NCI-H187 (cell line): Measurements from ENCODE around the gene ATP2B2.

Source experiments
- DNase-seq, 2 experiments: peaks; one replicate each; lab custom pipeline; 2025; lab: John Stamatoyannopoulos, UW

ATP2B2 gene

GRCh38 chr3:10529809-10530208, 24.4 kb upstream of the ATP2B2 start:
- DNase-seq: no peak

DNA sequence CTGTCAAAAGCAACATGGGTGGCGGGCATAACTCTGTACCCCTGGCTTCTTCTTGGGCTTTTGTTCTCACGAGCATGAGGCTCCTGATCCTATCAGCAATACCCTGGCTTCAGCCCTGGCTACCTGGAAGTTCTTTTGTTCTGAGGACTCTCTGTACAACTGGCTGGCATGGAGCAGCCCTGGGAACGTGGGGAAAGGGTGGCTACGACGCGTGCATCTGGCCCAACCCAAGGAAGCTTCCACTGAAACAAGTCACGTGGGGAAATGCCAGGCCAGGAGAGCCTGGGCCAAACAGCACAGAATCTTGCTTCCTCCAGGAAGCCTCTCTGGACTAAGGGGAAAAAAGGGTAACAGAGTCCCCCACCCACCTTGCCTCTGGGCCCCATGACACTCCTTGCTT, 22.7 kb upstream of the ATP2B2 start:
- no peak for DNase-seq

- no peak for DNase-seq
Measured at GRCh38 chr3:10527295-10528001, 22.1 kb upstream of the ATP2B2 start.

DNA sequence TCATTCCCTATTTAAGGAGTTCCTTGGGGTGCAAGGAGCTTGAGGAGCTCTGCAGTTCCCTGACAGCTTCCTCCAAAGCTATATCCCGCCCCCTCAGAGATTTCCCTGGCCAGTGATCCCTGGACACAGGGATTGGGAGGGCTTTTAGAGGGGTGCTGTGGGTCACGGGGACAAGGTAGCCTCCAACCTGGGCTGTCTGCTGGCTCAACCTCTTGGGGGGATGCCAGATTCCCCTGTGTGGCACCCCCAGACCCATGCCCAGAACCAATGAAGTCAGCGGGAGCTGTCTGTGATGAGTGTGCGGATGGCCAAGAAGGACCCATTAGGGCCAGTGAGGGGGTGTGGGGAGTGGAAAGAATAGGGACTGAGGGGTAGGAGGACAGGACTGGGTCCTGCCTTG, 21.0 kb upstream of the ATP2B2 start:
- no peak for DNase-seq

DNA sequence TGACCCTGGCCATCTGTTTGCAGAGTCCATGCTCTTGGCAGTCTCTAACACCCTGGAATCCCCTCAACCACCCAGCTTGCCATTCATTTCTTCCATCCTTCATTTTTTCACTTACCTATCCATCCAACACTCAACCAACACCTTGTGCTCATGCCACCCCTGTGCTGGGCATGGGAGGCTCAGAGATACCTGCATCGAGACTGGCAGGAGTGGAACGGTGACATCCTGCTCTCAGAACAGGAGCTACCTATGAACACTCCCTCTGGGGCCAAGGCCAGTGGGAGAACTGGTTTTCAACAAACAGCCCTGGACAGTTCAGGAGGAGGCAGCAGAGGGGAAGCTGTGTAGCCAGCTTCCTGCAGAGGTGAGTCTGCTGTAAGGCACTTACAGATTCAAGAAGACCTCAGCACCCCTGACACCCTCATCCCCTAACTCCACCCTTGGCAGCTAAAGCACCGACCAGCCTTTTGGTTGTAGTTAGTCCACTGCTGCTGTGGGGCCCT, 19.5 kb upstream of the ATP2B2 start:
- DNase-seq: no peak

DNA sequence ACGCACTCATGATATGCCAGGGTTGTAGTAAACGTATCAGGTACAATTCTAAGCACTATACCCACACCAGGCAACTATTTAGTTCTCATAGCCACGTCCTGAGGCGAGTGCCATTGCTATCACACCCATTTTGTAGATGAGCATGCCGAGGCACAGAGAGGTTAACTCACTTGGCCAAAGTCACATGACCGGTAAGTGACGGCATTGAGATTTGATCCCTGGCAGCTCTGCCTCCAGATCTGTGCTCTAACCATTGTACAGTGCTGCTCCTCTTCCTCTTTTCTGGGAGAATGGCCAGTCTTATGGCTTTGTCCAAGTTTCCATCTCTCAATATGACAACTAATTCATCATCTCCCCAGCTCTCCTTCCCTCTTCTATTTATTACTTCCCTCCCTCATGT, 18.9 kb upstream of the ATP2B2 start:
- DNase-seq: no peak

- DNase-seq: no peak
Measured at GRCh38 chr3:10523561-10523960, 18.2 kb upstream of the ATP2B2 start.

DNA sequence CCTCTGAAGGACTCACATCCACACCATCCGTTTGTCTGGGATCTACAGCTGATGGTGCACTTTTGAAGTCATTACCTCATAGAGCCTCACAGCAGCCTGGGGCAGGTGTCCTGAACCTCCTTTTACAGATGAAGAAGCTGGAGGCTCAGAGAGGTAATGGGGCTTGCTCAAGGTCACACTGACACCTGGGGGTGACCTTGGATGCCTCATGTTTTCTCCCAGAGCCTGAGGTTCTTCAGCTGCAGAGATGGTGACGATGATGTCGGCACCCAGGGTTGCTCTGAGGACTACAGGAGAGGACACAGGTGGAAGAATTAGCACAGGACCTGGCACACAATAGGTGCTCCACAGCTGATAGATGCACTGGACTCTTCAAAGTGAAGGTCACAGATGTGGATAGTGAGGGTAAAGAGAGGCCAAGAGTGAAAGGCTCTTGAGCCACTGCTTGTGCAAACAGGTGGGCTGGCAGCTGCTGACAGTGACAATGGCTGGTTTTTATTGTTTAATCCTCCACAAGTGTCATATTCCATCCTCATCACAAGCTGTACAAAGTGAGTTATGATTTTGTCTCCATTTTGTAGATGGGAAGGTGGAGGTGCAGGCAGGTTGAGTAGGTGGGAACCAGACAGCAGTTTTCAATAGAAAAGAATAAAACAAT, 17.4 kb upstream of the ATP2B2 start:
- no peak for DNase-seq

DNA sequence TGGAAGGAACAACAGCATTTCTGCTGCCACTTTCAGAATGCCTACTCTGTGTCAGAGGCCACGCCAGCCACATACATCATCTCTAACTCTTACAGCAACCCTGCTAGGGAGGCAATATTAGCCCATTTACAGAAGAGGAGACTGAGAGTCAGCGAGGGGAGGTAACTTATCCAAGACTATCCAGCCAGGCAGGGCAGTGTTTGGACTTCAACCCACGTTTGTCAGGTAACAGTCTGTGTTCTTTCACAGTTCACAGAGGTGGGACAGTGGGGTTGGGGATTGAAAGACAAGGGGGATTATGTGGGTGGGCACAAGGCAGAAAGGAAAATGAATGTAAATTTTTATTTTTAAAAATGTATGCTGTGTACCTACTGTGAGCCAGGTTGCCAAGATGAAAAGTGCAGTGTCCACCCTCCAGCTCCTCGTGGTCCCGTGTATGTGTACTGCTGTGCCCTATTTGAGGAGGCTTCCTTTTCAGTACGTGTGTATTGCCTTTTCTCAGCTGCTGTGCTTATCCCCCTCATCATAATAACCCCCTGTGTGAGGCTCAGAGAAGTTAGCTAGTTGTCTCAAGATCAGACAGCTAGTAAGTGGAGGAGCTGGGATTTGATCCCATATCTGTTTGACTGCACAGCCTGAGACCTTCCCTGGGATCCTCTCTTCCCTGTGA, 16.5 kb upstream of the ATP2B2 start:
- no peak for DNase-seq

GRCh38 chr3:10520072-10520471, 14.7 kb upstream of the ATP2B2 start:
- no peak for DNase-seq

DNA sequence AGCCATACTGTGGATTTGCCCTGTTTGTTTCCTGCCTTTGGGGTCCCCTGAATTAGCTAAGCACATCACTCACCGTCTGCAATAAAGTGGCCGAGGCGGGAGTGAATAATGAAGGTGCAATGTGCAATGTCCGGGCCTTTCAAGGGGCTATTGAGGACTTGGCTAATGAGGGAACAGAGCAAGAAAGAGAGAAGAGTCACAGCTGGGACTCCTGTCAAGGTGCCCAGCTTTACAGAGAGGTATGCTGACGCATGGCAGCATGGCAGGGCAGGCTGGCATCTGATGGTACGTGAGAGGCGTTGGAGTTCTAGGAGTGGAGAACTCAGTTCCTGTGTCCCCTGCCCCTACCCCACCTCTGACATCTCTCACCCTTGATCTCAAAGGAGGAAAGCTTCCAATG, 13.8 kb upstream of the ATP2B2 start:
- no peak for DNase-seq

- DNase-seq: no peak
Measured at GRCh38 chr3:10518506-10519150, 13.2 kb upstream of the ATP2B2 start.

GRCh38 chr3:10517627-10518026, 12.2 kb upstream of the ATP2B2 start:
- no peak for DNase-seq

DNA sequence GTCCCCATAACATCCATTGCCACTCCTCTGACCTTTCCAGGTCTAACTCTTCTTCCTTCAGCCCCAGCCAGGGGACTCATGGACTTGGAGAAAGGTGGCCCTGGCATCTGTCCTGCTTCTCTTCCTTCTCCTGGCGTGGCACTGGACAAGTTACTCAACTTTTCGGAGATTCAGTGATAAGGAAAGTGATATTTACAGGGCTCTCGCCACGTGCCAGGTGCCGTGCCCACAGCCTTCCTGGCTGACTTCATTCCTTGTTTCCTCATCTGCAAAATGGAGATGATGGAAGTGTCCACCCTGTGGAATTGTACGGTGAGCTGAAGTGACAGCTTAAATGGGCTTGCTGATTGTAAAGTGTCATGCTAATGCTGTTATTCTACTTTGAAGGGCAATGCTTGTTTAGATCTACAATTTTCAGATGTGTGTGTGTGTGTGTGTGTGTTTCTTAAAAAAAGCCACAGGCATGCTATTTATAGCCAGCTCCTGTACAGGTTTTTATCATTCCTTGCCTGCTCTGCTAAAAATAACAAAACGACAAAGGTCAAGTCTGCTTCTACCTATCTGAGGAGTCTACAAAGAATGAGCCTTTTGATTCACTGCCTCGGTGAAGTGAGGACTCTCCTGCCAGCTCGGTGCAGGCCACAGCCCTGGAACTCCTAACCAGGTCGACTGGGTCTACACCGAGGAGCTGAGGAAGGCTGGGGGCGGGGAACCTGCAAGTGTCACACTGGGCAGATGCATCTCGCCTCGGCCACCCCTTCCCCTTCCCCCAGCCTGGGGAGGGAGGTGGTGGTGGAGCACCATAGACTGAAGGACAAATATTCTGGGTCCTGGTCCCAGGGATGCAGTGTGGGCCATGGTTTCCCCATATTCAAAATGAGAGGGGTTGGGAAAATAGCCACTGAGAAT, 11.4 kb upstream of the ATP2B2 start:
- no peak for DNase-seq

- no peak for DNase-seq
Measured at GRCh38 chr3:10515884-10516495, 10.6 kb upstream of the ATP2B2 start.

DNA sequence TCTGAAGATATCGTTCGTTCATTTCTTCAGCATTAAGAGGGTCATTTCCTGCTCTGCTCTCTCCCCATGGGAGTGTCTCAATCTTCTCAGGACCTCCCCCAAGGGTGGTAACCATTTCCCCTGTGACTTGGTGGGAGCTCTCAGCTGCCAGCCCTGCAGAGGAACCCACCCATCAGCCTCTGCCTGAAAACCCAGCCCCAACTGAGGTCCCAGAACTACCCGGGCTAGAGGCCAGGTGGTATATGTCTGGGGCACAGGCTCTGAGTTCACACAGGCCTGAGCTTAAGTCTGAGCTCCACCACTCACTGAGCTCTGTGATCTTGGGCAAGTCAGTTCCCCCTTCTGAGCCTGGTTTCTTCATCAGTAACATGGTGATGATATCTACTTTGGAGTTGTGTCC, 10.0 kb upstream of the ATP2B2 start:
- DNase-seq: no peak

DNA sequence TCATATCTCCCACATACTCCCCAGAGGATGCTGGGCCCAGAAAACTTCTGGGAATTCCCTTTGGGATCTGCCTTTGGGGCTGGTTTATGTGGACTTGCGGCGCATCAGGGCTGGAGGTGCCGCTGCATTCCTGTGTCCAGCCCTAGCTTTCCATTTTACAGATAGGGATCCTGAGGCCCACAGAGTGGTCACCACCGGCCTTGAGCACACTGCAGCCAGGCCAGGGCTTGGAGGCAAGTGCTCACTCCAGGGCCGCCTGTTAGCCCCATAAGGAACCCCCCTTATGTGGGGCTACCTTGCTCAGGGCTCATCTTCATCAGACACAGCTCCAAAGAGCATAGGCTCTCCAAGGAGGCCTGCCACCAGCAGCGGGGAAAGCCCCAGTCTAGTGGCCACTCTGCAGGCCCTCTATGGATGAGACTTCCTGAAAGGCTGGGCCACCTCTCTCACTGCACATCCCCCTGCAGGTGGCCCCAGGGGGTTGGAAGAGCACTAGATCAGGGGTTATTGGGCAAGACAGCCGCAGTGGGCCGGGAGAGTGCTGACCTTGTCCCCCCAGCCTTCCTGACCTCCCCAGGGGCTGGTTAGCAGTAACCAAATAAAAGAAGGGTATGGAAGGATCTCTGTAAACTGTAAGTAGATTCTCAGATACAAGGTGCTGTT, 9.2 kb upstream of the ATP2B2 start:
- DNase-seq: no peak

- DNase-seq: no peak
Measured at GRCh38 chr3:10513306-10513705, 7.9 kb upstream of the ATP2B2 start.

GRCh38 chr3:10512687-10513086, 7.3 kb upstream of the ATP2B2 start:
- no peak for DNase-seq

GRCh38 chr3:10511809-10512494, 6.6 kb upstream of the ATP2B2 start:
- DNase-seq: no peak
